GM23248 (cell line): ENCODE results near the gene CADM4. TPM values are rescaled to one million over a fixed set of nuclear protein-coding genes. Genes with fewer than 3 reads are reported as not detected.

ENCODE experiments used
- DNase-seq: peaks from one replicate; pipeline ENCODE4 v3.0.0-alpha.2; 2015
- H2AFZ ChIP-seq: fragments of 200-600 bp; sonication (generic); 2 replicates; pipeline ENCODE4 v1.6.1; 2016; ENCODE audit warnings: antibody characterized with exemption
- H3F3A ChIP-seq: fragments of 200-600 bp; sonication (generic); 2 replicates; pipeline ENCODE4 v1.6.1; 2016; ENCODE audit warnings: mild to moderate bottlenecking, antibody characterized with exemption, mixed run types; ENCODE audit not compliant: insufficient read depth
- H3K27ac ChIP-seq: fragments of 200-600 bp; sonication (generic); 2 replicates; pipeline ENCODE4 v1.5.1; 2016; ENCODE audit warnings: mild to moderate bottlenecking
- H3K27me3 ChIP-seq: fragments of 200-600 bp; sonication (generic); replicated peaks from 2 replicates; pipeline ENCODE4 v1.6.1; 2016; ENCODE audit warnings: mild to moderate bottlenecking; ENCODE audit not compliant: insufficient read depth
- H3K36me3 ChIP-seq: fragments of 200-600 bp; sonication (generic); 2 replicates; pipeline ENCODE4 v1.6.1; 2016; ENCODE audit warnings: low read depth, mild to moderate bottlenecking
- H3K4me1 ChIP-seq: fragments of 200-600 bp; sonication (generic); 2 replicates; pipeline ENCODE4 v1.6.1; 2016; ENCODE audit warnings: mild to moderate bottlenecking; ENCODE audit not compliant: insufficient read depth
- H3K4me2 ChIP-seq: fragments of 200-600 bp; sonication (generic); one replicate; pipeline ENCODE4 v1.6.1; 2016; ENCODE audit warnings: mild to moderate bottlenecking; ENCODE audit not compliant: unreplicated experiment
- H3K4me3 ChIP-seq: fragments of 200-600 bp; sonication (generic); 2 replicates; pipeline ENCODE4 v1.5.1; 2016; ENCODE audit warnings: mild to moderate bottlenecking
- H3K79me2 ChIP-seq: fragments of 200-600 bp; sonication (generic); 2 replicates; pipeline ENCODE4 v1.6.1; 2016; ENCODE audit warnings: mild to moderate bottlenecking; ENCODE audit not compliant: insufficient read depth
- H3K9ac ChIP-seq: fragments of 200-600 bp; sonication (generic); 2 replicates; pipeline ENCODE4 v1.6.1; 2016; ENCODE audit warnings: mild to moderate bottlenecking
- H3K9me2 ChIP-seq: fragments of 200-600 bp; sonication (generic); 2 replicates; pipeline ENCODE4 v1.6.1; 2016; ENCODE audit warnings: mixed run types, mild to moderate bottlenecking, moderate library complexity; ENCODE audit not compliant: insufficient read depth
- H3K9me3 ChIP-seq: fragments of 200-600 bp; sonication (generic); one replicate; pipeline ENCODE4 v1.6.1; 2017; ENCODE audit warnings: low read depth
- H4K20me1 ChIP-seq: fragments of 200-600 bp; sonication (generic); 2 replicates; pipeline ENCODE4 v1.6.0; 2016; ENCODE audit not compliant: insufficient read depth
- EZH2 ChIP-seq: fragments of 200-600 bp; sonication (generic); IDR thresholded peaks from 2 replicates; pipeline ENCODE4 v1.6.1; 2018; ENCODE audit warnings: antibody characterized with exemption, mild to moderate bottlenecking; ENCODE audit not compliant: insufficient read depth, poor library complexity, severe bottlenecking
- EZH2phosphoT487 ChIP-seq: fragments of 200-600 bp; sonication (generic); IDR thresholded peaks from 2 replicates; pipeline ENCODE4 v1.6.1; 2018; ENCODE audit warnings: antibody characterized with exemption, moderate library complexity, mild to moderate bottlenecking, low read depth; ENCODE audit not compliant: insufficient read depth
- WGBS, 2 experiments: methylation state at CpG; one replicate each; pipeline ENCODE4 v1.1.6; 2015 to 2017; ENCODE audit warnings: low lambda C conversion rate in 2 of 2, low coverage in 1 of 2; ENCODE audit errors: missing lambda C conversion rate in 2 of 2; 5-methylcytosine and 5-hydroxymethylcytosine counted together
- in situ Hi-C: fragments of 300-500 bp; cut with MboI; formaldehyde crosslinking; loops from 2 replicates; pipeline ENCODE4 v1.15.0; 2020
- polyA plus RNA-seq: library from polyadenylated mRNA; unstranded; fragments of >200 nt; fragmentation: Nextera tagmentation; extraction: Ambion mirVana; gene quantifications from 2 replicates; pipeline ENCODE4 v1.2.1, GENCODE V29; 2016
- total RNA-seq: library from RNA; depleted of rRNA; stranded (reverse); fragments of >200 nt; shearing (Covaris generic); gene quantifications from 2 replicates; pipeline ENCODE4 v1.2.3, GENCODE V29; 2014

Gene CADM4
- total and polyA plus RNA-seq, 2 experiments from 2014 or later: 0.14 to 1.7 TPM

- 91 to 92% methylated on average over 11 of the region's 11 CpGs for WGBS, 2 experiments
- in situ Hi-C loops: no loop called here
- TF ChIP-seq EZH2 (no peak), EZH2phosphoT487 (no peak)
- peaks cover 11% of the 10 kb centered on the region for H3K4me1 ChIP-seq
- H3K4me2 ChIP-seq: no peak overlapping the region
- H3K9ac ChIP-seq: no peak overlapping the region
- H2AFZ ChIP-seq: no peak overlapping the region
- no peaks in the 10 kb centered on the region for H3F3A ChIP-seq
- DNase-seq: no peak
- H3K27me3 ChIP-seq: no peaks in the 10 kb centered on the region
- H4K20me1 ChIP-seq: no peaks in the 10 kb centered on the region
- no peaks in the 10 kb centered on the region for H3K79me2 ChIP-seq
- no peaks in the 10 kb centered on the region for H3K9me3 ChIP-seq
- H3K27ac ChIP-seq: no peak overlapping the region
- no peak overlapping the region for H3K4me3 ChIP-seq
- H3K36me3 ChIP-seq: no peaks in the 10 kb centered on the region
- H3K9me2 ChIP-seq: no peaks in the 10 kb centered on the region
Measured at GRCh38 chr19:43678512-43679261, 39.0 kb upstream of the CADM4 start.

GRCh38 chr19:43675906-43676305 lies 36.3 kb upstream of the CADM4 start:
- 81% methylated on average over 10 to 11 of the region's 11 CpGs for WGBS, 2 experiments

GRCh38 chr19:43675269-43675879 lies 35.7 kb upstream of the CADM4 start:
- no peaks in the 10 kb centered on the region for H3K27me3 ChIP-seq
- WGBS, 2 experiments: 11 to 17% methylated on average over 7 to 8 of the region's 8 CpGs
- H3K36me3 ChIP-seq: no peaks in the 10 kb centered on the region
- 0 out of 2 replicates have a peak overlapping the region, but pooled peaks have one; percentile 19 for H3K9ac ChIP-seq
- H3K4me1 ChIP-seq: peaks cover 19% of the 10 kb centered on the region
- DNase-seq: peak; percentile 70
- H3K9me3 ChIP-seq: no peaks in the 10 kb centered on the region
- H3K4me3 ChIP-seq: 0 out of 2 replicates have a peak overlapping the region, but pooled peaks have one; percentile 11
- 0 out of 2 replicates have a peak, but pooled peaks cover 2% of the 10 kb centered on the region for H3F3A ChIP-seq
- in situ Hi-C loops: no loop called here
- H3K79me2 ChIP-seq: no peaks in the 10 kb centered on the region
- no peak overlapping the region for H3K27ac ChIP-seq
- H3K9me2 ChIP-seq: no peaks in the 10 kb centered on the region
- no peak for TF ChIP-seq EZH2
- TF ChIP-seq EZH2phosphoT487: no peak
- peak overlapping the region; percentile 53 for H3K4me2 ChIP-seq
- no peaks in the 10 kb centered on the region for H4K20me1 ChIP-seq
- H2AFZ ChIP-seq: peak overlapping the region; percentile 50

More at GRCh38 chr19:43675906-43676305, 36.3 kb upstream of the CADM4 start:
- no peak overlapping the region for H3K9ac ChIP-seq
- in situ Hi-C loops: no loop called here
- H3K27me3 ChIP-seq: no peaks in the 10 kb centered on the region
- H3K4me2 ChIP-seq: no peak overlapping the region
- H3K4me1 ChIP-seq: peaks cover 14% of the 10 kb centered on the region
- no peaks in the 10 kb centered on the region for H3K9me2 ChIP-seq
- no peak overlapping the region for H3K4me3 ChIP-seq
- H3K9me3 ChIP-seq: no peaks in the 10 kb centered on the region
- H3K27ac ChIP-seq: no peak overlapping the region
- H3K79me2 ChIP-seq: no peaks in the 10 kb centered on the region
- no peak for TF ChIP-seq EZH2
- TF ChIP-seq EZH2phosphoT487: no peak
- H3K36me3 ChIP-seq: no peaks in the 10 kb centered on the region
- DNase-seq: no peak
- no peaks in the 10 kb centered on the region for H3F3A ChIP-seq
- peak overlapping the region; percentile 50; the same call in 1 of the 2 replicates for H2AFZ ChIP-seq
- no peaks in the 10 kb centered on the region for H4K20me1 ChIP-seq

- Histone ChIP-seq H3K9me3 (no peaks in the 10 kb centered on the region), H3K9ac (0 out of 2 replicates have a peak overlapping the region, but pooled peaks have one; percentile 19), H3F3A (0 out of 2 replicates have a peak, but pooled peaks cover 4% of the 10 kb centered on the region), H2AFZ (peak overlapping the region; percentile 78; the same call in 1 of the 2 replicates), H3K4me2 (peak overlapping the region; percentile 53), H3K36me3 (no peaks in the 10 kb centered on the region), H3K79me2 (no peaks in the 10 kb centered on the region), H3K9me2 (no peaks in the 10 kb centered on the region), H3K4me3 (no peak overlapping the region), H3K4me1 (peaks cover 22% of the 10 kb centered on the region), H3K27ac (no peak overlapping the region), H4K20me1 (no peaks in the 10 kb centered on the region), H3K27me3 (no peaks in the 10 kb centered on the region)
- in situ Hi-C loops: no loop called here
- peak; percentile 62 for DNase-seq
- 54 to 67% methylated on average over 3 of the region's 3 CpGs for WGBS, 2 experiments
- TF ChIP-seq EZH2 (no peak), EZH2phosphoT487 (no peak)
Measured at GRCh38 chr19:43674596-43674995, 34.9 kb upstream of the CADM4 start.
